PFSK-1 (cell line): ENCODE results near the gene TKFC.

Experiments used
- FOXP2 ChIP-seq: optimal IDR thresholded peaks from 2 replicates; pipeline ENCODE3; 2011; ENCODE audit warnings: borderline replicate concordance, control low read depth, inconsistent platforms; ENCODE audit not compliant: insufficient read depth; ENCODE audit errors: extremely low read length, extremely low read depth
- POLR2AphosphoS5 ChIP-seq: IDR thresholded peaks from 2 replicates; pipeline ENCODE4 v1.6.1; 2012; ENCODE audit warnings: low read depth, mild to moderate bottlenecking, control low read depth, low read length, moderate library complexity
- REST ChIP-seq, 2 experiments: IDR thresholded peaks; 2 replicates each; pipeline versions ENCODE4 v1.6.1 to v1.8.0; 2011 to 2012; ENCODE audit warnings: low read depth in 2 of 2, low read length in 2 of 2, control low read depth in 1 of 2, inconsistent platforms in 1 of 2, mild to moderate bottlenecking in 1 of 2, moderate library complexity in 1 of 2; ENCODE audit not compliant: insufficient read depth in 1 of 2
- SIN3A ChIP-seq: IDR thresholded peaks from 2 replicates; pipeline ENCODE4 v1.6.1; 2012; ENCODE audit warnings: mild to moderate bottlenecking, low read length, moderate library complexity, borderline replicate concordance; ENCODE audit not compliant: insufficient read depth
- TAF1 ChIP-seq: IDR thresholded peaks from 2 replicates; pipeline ENCODE4 v1.6.1; 2012; ENCODE audit warnings: low read length, control low read depth, borderline replicate concordance; ENCODE audit not compliant: insufficient read depth

Gene TKFC

GRCh38 chr11:61342207-61342803 is 9.3 kb downstream of the TKFC start:
- no peak for TF ChIP-seq SIN3A
- no peak for TF ChIP-seq TAF1
- TF ChIP-seq FOXP2, result no peak
- TF ChIP-seq REST (IDR thresholded peaks at IDR 0.05; ENCODE audit: insufficient read depth in 1 of 2, low read depth in 2 of 2, low read length in 2 of 2), result no peak
- TF ChIP-seq POLR2AphosphoS5, result no peak

GRCh38 chr11:61343792-61344745 is 11.0 kb downstream of the TKFC start:
- no peak for TF ChIP-seq TAF1
- no peak for TF ChIP-seq SIN3A
- no peak for TF ChIP-seq REST (IDR thresholded peaks at IDR 0.05; ENCODE audit: insufficient read depth in 1 of 2, low read depth in 2 of 2, low read length in 2 of 2)
- no peak for TF ChIP-seq FOXP2
- no peak for TF ChIP-seq POLR2AphosphoS5

DNA sequence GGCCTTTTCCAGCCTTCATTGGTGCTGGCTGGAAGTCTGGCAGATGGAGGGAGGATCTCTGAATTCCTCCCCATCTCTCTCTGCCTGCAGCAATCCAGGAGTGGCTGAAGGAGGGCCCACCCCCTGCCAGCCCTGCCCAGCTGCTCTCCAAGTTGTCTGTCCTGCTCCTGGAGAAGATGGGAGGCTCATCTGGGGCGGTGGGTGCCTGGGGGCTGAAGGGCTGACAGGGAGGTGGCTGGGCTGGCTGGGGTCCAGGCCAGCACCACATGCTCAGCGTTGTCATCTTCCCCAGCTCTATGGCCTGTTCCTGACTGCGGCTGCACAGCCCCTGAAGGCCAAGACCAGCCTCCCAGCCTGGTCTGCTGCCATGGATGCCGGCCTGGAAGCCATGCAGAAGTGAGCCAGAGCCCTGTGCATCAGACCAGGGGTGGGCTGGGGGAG is 12.2 kb downstream of the TKFC start:
- no peak for TF ChIP-seq POLR2AphosphoS5
- no peak for TF ChIP-seq FOXP2
- TF ChIP-seq TAF1, result no peak
- no peak for TF ChIP-seq SIN3A
- no peak for TF ChIP-seq REST (IDR thresholded peaks at IDR 0.05; ENCODE audit: insufficient read depth in 1 of 2, low read depth in 2 of 2, low read length in 2 of 2)

DNA sequence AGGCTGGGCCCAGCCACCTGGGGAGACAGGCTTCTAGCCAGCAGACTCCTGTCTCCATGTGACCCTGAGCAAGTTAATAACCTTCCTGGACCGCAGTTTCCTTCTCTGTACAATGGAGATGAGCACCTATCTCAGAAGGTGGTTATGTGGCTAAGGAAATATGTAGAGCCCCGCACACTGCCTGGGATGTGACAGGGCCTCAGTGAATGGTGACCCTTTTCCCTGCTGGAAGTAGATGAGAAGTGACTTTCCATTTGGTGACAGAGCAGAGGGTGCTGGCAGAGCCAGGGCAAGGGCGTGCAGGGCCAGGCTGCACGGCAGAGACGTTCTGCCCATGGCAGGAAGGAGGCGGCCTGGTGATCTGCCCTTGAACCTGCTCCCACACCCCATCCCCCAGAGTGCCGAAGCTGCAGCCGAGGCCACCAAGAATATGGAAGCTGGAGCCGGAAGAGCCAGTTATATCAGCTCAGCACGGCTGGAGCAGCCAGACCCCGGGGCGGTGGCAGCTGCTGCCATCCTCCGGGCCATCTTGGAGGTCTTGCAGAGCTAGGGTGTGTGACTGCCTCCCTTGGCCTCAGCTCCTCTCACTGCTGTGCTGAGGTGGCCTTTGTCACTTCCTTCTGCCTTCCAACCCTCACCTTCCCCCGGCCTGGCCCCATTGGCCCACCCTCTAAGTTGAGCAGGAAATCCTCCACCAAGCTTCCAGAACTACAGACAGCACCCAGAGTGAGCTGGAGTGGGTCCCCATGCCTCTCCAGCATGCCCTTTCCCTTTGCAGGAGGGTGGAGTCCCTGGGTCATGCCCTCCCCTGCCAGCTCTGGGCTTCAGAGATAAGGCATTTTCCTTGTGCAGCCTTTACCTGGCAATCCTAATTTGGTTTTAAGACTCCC is 13.2 kb downstream of the TKFC start:
- TF ChIP-seq FOXP2 (no peak), REST (IDR thresholded peaks at IDR 0.05; ENCODE audit: insufficient read depth in 1 of 2, low read depth in 2 of 2, low read length in 2 of 2) (no peak), TAF1 (no peak), SIN3A (no peak), POLR2AphosphoS5 (no peak)
